Muscle of leg (tissue), 11 donors: ENCODE measurements around the gene ARPC2. TPM values are rescaled to one million over a fixed set of nuclear protein-coding genes. Genes with fewer than 3 reads are reported as not detected.

Experiments used
- DNase-seq: peaks from one replicate; pipeline ENCODE4 v3.0.0; 2013
- H3K27ac ChIP-seq: one replicate; pipeline ENCODE4 v1.5.1; 2013; ENCODE audit warnings: mild to moderate bottlenecking, low read length, control low read depth
- H3K27me3 ChIP-seq: one replicate; pipeline ENCODE4 v1.6.1; 2013; ENCODE audit warnings: low read length; ENCODE audit not compliant: control insufficient read depth, insufficient read depth
- H3K36me3 ChIP-seq: one replicate; pipeline ENCODE4 v1.6.1; 2013; ENCODE audit warnings: low read length; ENCODE audit not compliant: control insufficient read depth, insufficient read depth
- H3K4me1 ChIP-seq: one replicate; pipeline ENCODE4 v1.6.1; 2013; ENCODE audit warnings: low read length; ENCODE audit not compliant: control insufficient read depth, insufficient read depth
- H3K4me3 ChIP-seq: one replicate; pipeline ENCODE4 v1.5.1; 2013; ENCODE audit warnings: low read length, control low read depth
- H3K9me3 ChIP-seq: replicated peaks from 2 replicates; pipeline ENCODE4 v1.6.1; 2013; ENCODE audit warnings: low read depth, low read length; ENCODE audit not compliant: control insufficient read depth
- WGBS: methylation state at CpG from one replicate; pipeline ENCODE4 v1.1.5; 2013; ENCODE audit warnings: missing lambda C conversion rate; ENCODE audit not compliant: insufficient coverage; 5-methylcytosine and 5-hydroxymethylcytosine counted together
- polyA plus RNA-seq, 8 donors: library from polyadenylated mRNA; unstranded; fragments of 120-200 nt; gene quantifications; one replicate each; pipeline versions ENCODE4 v1.2.1 to v1.2.3, GENCODE V29; 2013; ENCODE audit warnings: inconsistent platforms in 1 of 8, low replicate concordance in 1 of 8; ENCODE audit not compliant: insufficient read length in 8 of 8, insufficient read depth in 1 of 8
- total RNA-seq: library from RNA; stranded (reverse); fragments of 120-200 nt; gene quantifications from one replicate; pipeline ENCODE4 v1.2.4, GENCODE V29; 2013

Gene ARPC2
- total and polyA plus RNA-seq, 9 donors = 206 to 261 (median 235) TPM

- Histone ChIP-seq H3K27me3 (no peaks in the 10 kb centered on the region), H3K27ac (no peak overlapping the region)
- 78% methylated on average over 4 of the region's 7 CpGs for WGBS
These were observed 78.0 kb downstream of the ARPC2 start for GRCh38 chr2:218295029-218295428.

GRCh38 chr2:218296200-218296599 lies 79.2 kb downstream of the ARPC2 start:
- no CpG with 5 or more reads among the region's 1 CpG for WGBS
- Histone ChIP-seq H3K27me3 (no peaks in the 10 kb centered on the region), H3K36me3 (no peaks in the 10 kb centered on the region), H3K27ac (no peak overlapping the region), H3K4me1 (peaks cover 15% of the 10 kb centered on the region), H3K4me3 (no peak overlapping the region), H3K9me3 (no peaks in the 10 kb centered on the region)
- no peak for DNase-seq

More at GRCh38 chr2:218295029-218295428, 78.0 kb downstream of the ARPC2 start:
- DNase-seq = no peak
- no peak overlapping the region for H3K4me3 ChIP-seq
- H3K9me3 ChIP-seq = no peaks in the 10 kb centered on the region
- H3K4me1 ChIP-seq = peaks cover 27% of the 10 kb centered on the region
- no peaks in the 10 kb centered on the region for H3K36me3 ChIP-seq

- 93% methylated on average over 6 of the region's 7 CpGs for WGBS
- no peaks in the 10 kb centered on the region for H3K36me3 ChIP-seq
- peaks cover 11% of the 10 kb centered on the region for H3K4me1 ChIP-seq
- H3K27me3 ChIP-seq = no peaks in the 10 kb centered on the region
- no peaks in the 10 kb centered on the region for H3K9me3 ChIP-seq
- no peak overlapping the region for H3K27ac ChIP-seq
- DNase-seq = no peak
- H3K4me3 ChIP-seq = no peak overlapping the region
These were observed 79.9 kb downstream of the ARPC2 start for GRCh38 chr2:218296847-218297246.

- 76% methylated on average over 6 of the region's 6 CpGs for whole genome bisulfite sequencing
- H3K27ac ChIP-seq = no peak overlapping the region
These were observed 81.4 kb downstream of the ARPC2 start for GRCh38 chr2:218298314-218298875.

GRCh38 chr2:218300141-218300540 lies 83.2 kb downstream of the ARPC2 start:
- no peak for DNase-seq
- H3K27me3 ChIP-seq = no peaks in the 10 kb centered on the region
- no peaks in the 10 kb centered on the region for H3K36me3 ChIP-seq
- peaks cover 5% of the 10 kb centered on the region for H3K4me1 ChIP-seq
- WGBS = 57% methylated on average over 3 of the region's 4 CpGs
- H3K9me3 ChIP-seq = no peaks in the 10 kb centered on the region
- H3K4me3 ChIP-seq = no peak overlapping the region
- no peak overlapping the region for H3K27ac ChIP-seq

More at GRCh38 chr2:218298314-218298875, 81.4 kb downstream of the ARPC2 start:
- Histone ChIP-seq H3K9me3 (no peaks in the 10 kb centered on the region), H3K36me3 (no peaks in the 10 kb centered on the region), H3K4me3 (no peak overlapping the region), H3K27me3 (no peaks in the 10 kb centered on the region), H3K4me1 (peaks cover 5% of the 10 kb centered on the region)
- DNase-seq = no peak

GRCh38 chr2:218301176-218301819 lies 84.3 kb downstream of the ARPC2 start:
- H3K27me3 ChIP-seq = no peaks in the 10 kb centered on the region
- H3K4me3 ChIP-seq = no peak overlapping the region
- no peaks in the 10 kb centered on the region for H3K36me3 ChIP-seq
- DNase-seq = peak; percentile 89
- WGBS = 0% methylated on average over 5 of the region's 9 CpGs
- H3K9me3 ChIP-seq = no peaks in the 10 kb centered on the region
- peaks cover 2% of the 10 kb centered on the region for H3K4me1 ChIP-seq
- H3K27ac ChIP-seq = no peak overlapping the region

Other genes with a start within 250 kb of the ARPC2 start
- gene TNS1, start 214.2 kb upstream of the ARPC2 start, total RNA-seq = 68.1 TPM
- 100 to 1,000 TPM in 6 of 8 donors, 10 to 100 TPM in 2; 79.5 to 129 (median 117) TPM for gene TNS1, start 214.2 kb upstream of the ARPC2 start, polyA plus RNA-seq
- 0.27 TPM for gene RUFY4, start 147.9 kb upstream of the ARPC2 start, total RNA-seq
- under 1 TPM in 6 of 8 donors, not detected in 2; 0.14 to 0.28 (median 0.21) TPM for gene RUFY4, start 147.9 kb upstream of the ARPC2 start, polyA plus RNA-seq
- 0.04 TPM for gene CXCR2, start 91.2 kb upstream of the ARPC2 start, total RNA-seq
- under 1 TPM; 0.12 to 0.83 (median 0.30) TPM for gene CXCR2, start 91.2 kb upstream of the ARPC2 start, polyA plus RNA-seq
- not detected for gene CXCR1, start 50.2 kb upstream of the ARPC2 start, total RNA-seq
- gene CXCR1, start 50.2 kb upstream of the ARPC2 start, polyA plus RNA-seq = under 1 TPM in 4 of 8 donors, not detected in 4; 0.06 to 0.30 (median 0.11) TPM
- 1.3 TPM for gene GPBAR1, start 43.8 kb downstream of the ARPC2 start, total RNA-seq
- 1 to 10 TPM; 1.9 to 5.7 (median 2.9) TPM for gene GPBAR1, start 43.8 kb downstream of the ARPC2 start, polyA plus RNA-seq
- gene AAMP, start 52.9 kb downstream of the ARPC2 start, total RNA-seq = 88.4 TPM
- gene AAMP, start 52.9 kb downstream of the ARPC2 start, polyA plus RNA-seq = 100 to 1,000 TPM in 7 of 8 donors, 10 to 100 TPM in 1; 89.5 to 124 (median 111) TPM
- 50.7 TPM for gene PNKD, start 53.3 kb downstream of the ARPC2 start, total RNA-seq
- gene PNKD, start 53.3 kb downstream of the ARPC2 start, polyA plus RNA-seq = 10 to 100 TPM; 46.4 to 61.8 (median 51.9) TPM
- 81.5 TPM for gene TMBIM1, start 75.3 kb downstream of the ARPC2 start, total RNA-seq
- 10 to 100 TPM; 72.2 to 95.7 (median 77.7) TPM for gene TMBIM1, start 75.3 kb downstream of the ARPC2 start, polyA plus RNA-seq
- gene CATIP, start 139.7 kb downstream of the ARPC2 start, total RNA-seq = not detected
- under 1 TPM in 5 of 8 donors, not detected in 3; 0.07 to 0.31 (median 0.13) TPM for gene CATIP, start 139.7 kb downstream of the ARPC2 start, polyA plus RNA-seq
- gene SLC11A1, start 165.1 kb downstream of the ARPC2 start, total RNA-seq = 0.49 TPM
- gene SLC11A1, start 165.1 kb downstream of the ARPC2 start, polyA plus RNA-seq = 1 to 10 TPM in 3 of 8 donors, under 1 TPM in 5; 0.16 to 2.0 (median 0.64) TPM
- gene CTDSP1, start 182.7 kb downstream of the ARPC2 start, total RNA-seq = 64.9 TPM
- 100 to 1,000 TPM in 3 of 8 donors, 10 to 100 TPM in 5; 86.3 to 115 (median 93.9) TPM for gene CTDSP1, start 182.7 kb downstream of the ARPC2 start, polyA plus RNA-seq
- gene VIL1, start 201.9 kb downstream of the ARPC2 start, total RNA-seq = not detected
- 10 to 100 TPM in 1 of 8 donors, 1 to 10 TPM in 1, under 1 TPM in 4, not detected in 2; 0.12 to 19.1 (median 0.45) TPM for gene VIL1, start 201.9 kb downstream of the ARPC2 start, polyA plus RNA-seq